Activated CD4-positive, alpha-beta T cell treated with anti-CD3 and anti-CD28 coated beads for 24 hours (primary cell): ENCODE data around the gene EN1.

Experiments used
- DNase-seq, 2 donors: peaks; one replicate each; pipeline ENCODE4 v3.0.0-alpha.2; 2020; ENCODE audit warnings: low read depth in 2 of 2

Gene EN1

GRCh38 chr2:118817469-118817868 lies 30.0 kb downstream of the EN1 start:
- no peak for DNase-seq

GRCh38 chr2:118816669-118817068 lies 30.8 kb downstream of the EN1 start:
- DNase-seq: no peak

GRCh38 chr2:118815731-118816130 lies 31.7 kb downstream of the EN1 start:
- no peak for DNase-seq

GRCh38 chr2:118815314-118815713 lies 32.1 kb downstream of the EN1 start:
- DNase-seq: no peak

- DNase-seq: no peak
Measured at GRCh38 chr2:118814368-118814767, 33.1 kb downstream of the EN1 start.

- DNase-seq: no peak
Measured at GRCh38 chr2:118813601-118814339, 33.7 kb downstream of the EN1 start.

GRCh38 chr2:118813111-118813510 lies 34.3 kb downstream of the EN1 start:
- no peak for DNase-seq

- no peak for DNase-seq
Measured at GRCh38 chr2:118812552-118812951, 34.9 kb downstream of the EN1 start.

GRCh38 chr2:118811514-118812115 lies 35.8 kb downstream of the EN1 start:
- DNase-seq: no peak

GRCh38 chr2:118810766-118811165 lies 36.7 kb downstream of the EN1 start:
- no peak for DNase-seq

- no peak for DNase-seq
Measured at GRCh38 chr2:118808429-118808809, 39.0 kb downstream of the EN1 start.

GRCh38 chr2:118807668-118808428 lies 39.6 kb downstream of the EN1 start:
- DNase-seq: no peak

GRCh38 chr2:118806797-118807667 lies 40.4 kb downstream of the EN1 start:
- DNase-seq: no peak

GRCh38 chr2:118805064-118805690 lies 42.3 kb downstream of the EN1 start:
- no peak for DNase-seq

GRCh38 chr2:118803012-118803411 lies 44.4 kb downstream of the EN1 start:
- no peak for DNase-seq

GRCh38 chr2:118801151-118801550 lies 46.3 kb downstream of the EN1 start:
- no peak for DNase-seq

- no peak for DNase-seq
Measured at GRCh38 chr2:118800736-118801135, 46.7 kb downstream of the EN1 start.

- DNase-seq: no peak
Measured at GRCh38 chr2:118794546-118794945, 52.9 kb downstream of the EN1 start.
